Epithelial cell of proximal tubule (primary cell): ENCODE measurements around the gene SYT3. TPM values are rescaled to one million over a fixed set of nuclear protein-coding genes. Genes with fewer than 3 reads are reported as not detected.

Experiments used
- DNase-seq: peaks from one replicate; pipeline ENCODE4 v3.0.0-alpha.2; 2011; ENCODE audit warnings: low read depth
- H3K4me3 ChIP-seq: 2 replicates; pipeline ENCODE4 v1.5.1; 2011; ENCODE audit warnings: low read depth, mild to moderate bottlenecking, low read length
- CTCF ChIP-seq: conservative IDR thresholded peaks from 2 replicates; pipeline ENCODE4 v1.5.1; 2012; ENCODE audit warnings: low read depth, mild to moderate bottlenecking, low read length
- total RNA-seq: library from RNA; depleted of rRNA; stranded (reverse); fragments of >200 nt; gene quantifications from 2 replicates; pipeline ENCODE4 v1.2.3, GENCODE V29; 2015

The SYT3 gene
- 0.58 TPM in 1 of 2 replicates, not detected in the other for total RNA-seq

GRCh38 chr19:50639121-50640112, at the start of gene SYT3:
Gene SYT3 (minus strand): TSS chr19:50639881. CDS start chr19:50637411, 2,470 bp downstream.
- no peak for DNase-seq
- H3K4me3 ChIP-seq: peak within 1 kb of the TSS; percentile 56
- TF ChIP-seq CTCF: no peak

- DNase-seq: no peak
- no peak for TF ChIP-seq CTCF
- no peak overlapping the region for H3K4me3 ChIP-seq
These were observed 49.1 kb upstream of the SYT3 start for GRCh38 chr19:50688766-50689165.

- H3K4me3 ChIP-seq: no peak overlapping the region
- DNase-seq: no peak
- no peak for TF ChIP-seq CTCF
These were observed 46.8 kb upstream of the SYT3 start for GRCh38 chr19:50686310-50687032.

- no peak for DNase-seq
- no peak for TF ChIP-seq CTCF
- H3K4me3 ChIP-seq: no peak overlapping the region
These were observed 39.8 kb upstream of the SYT3 start for GRCh38 chr19:50679177-50680125.

GRCh38 chr19:50678323-50678722, 38.6 kb upstream of the SYT3 start:
- H3K4me3 ChIP-seq: no peak overlapping the region
- no peak for DNase-seq
- no peak for TF ChIP-seq CTCF

GRCh38 chr19:50677636-50678035, 38.0 kb upstream of the SYT3 start:
- no peak for DNase-seq
- H3K4me3 ChIP-seq: no peak overlapping the region
- no peak for TF ChIP-seq CTCF
